ENCODE data around the gene KLC1.

DNA sequence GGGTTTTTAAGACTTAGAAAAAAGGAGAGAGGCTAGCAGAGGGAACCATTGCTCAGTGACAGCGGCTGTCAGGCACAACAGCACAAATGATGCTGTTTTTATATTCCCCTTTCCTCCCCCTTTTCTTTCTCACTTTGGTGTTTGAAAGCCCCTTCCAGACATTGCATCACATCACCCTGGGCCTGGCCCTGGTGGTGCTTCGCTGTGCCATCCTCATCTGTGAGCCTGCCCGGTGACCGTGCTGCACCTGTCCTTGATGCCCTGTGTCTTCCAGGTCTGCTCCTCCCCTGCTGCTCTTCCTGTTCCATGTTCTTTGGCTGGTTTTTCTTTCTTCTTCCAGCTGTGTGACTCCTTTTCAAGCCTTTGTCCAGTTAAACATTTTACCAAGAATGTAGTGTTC, 24.8 kb downstream of the KLC1 start:
- TF ChIP-seq, protein P1, sequence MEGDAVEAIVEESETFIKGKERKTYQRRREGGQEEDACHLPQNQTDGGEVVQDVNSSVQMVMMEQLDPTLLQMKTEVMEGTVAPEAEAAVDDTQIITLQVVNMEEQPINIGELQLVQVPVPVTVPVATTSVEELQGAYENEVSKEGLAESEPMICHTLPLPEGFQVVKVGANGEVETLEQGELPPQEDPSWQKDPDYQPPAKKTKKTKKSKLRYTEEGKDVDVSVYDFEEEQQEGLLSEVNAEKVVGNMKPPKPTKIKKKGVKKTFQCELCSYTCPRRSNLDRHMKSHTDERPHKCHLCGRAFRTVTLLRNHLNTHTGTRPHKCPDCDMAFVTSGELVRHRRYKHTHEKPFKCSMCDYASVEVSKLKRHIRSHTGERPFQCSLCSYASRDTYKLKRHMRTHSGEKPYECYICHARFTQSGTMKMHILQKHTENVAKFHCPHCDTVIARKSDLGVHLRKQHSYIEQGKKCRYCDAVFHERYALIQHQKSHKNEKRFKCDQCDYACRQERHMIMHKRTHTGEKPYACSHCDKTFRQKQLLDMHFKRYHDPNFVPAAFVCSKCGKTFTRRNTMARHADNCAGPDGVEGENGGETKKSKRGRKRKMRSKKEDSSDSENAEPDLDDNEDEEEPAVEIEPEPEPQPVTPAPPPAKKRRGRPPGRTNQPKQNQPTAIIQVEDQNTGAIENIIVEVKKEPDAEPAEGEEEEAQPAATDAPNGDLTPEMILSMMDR (IDR thresholded peaks at IDR 0.05; ENCODE audit: insufficient read depth, low read depth, low read length) = no peak
- no peak for TF ChIP-seq EZH2 (IDR thresholded peaks at IDR 0.05; ENCODE audit: insufficient read depth, low read length)
